Stimulated activated effector memory CD8-positive, alpha-beta T cell treated with anti-CD3 and anti-CD28 coated beads, Interleukin-12 subunit alpha, Interleukin-12 subunit beta, amount 100 ng/mL, for 72 hours (primary cell): ENCODE data around the gene FAM43B.

Source experiments
- ATAC-seq: fragments of 150-1000 bp; cut with Tn5 transposase; 2 replicates; pipeline ENCODE4 v1.10.0; 2021
- DNase-seq, 2 donors: peaks; one replicate each; pipeline ENCODE4 v3.0.0; 2021 to 2022; ENCODE audit warnings: low spot score in 2 of 2
- H3K27ac Mint-ChIP-seq: one replicate; pipeline ENCODE4 v1.8.0; 2022; ENCODE audit warnings: mild to moderate bottlenecking, mixed read lengths
- H3K36me3 Mint-ChIP-seq: one replicate; pipeline ENCODE4 v1.8.0; 2022; ENCODE audit warnings: mild to moderate bottlenecking, mixed read lengths
- H3K4me1 Mint-ChIP-seq: one replicate; pipeline ENCODE4 v1.8.0; 2022; ENCODE audit warnings: mixed read lengths
- H3K4me3 Mint-ChIP-seq: one replicate; pipeline ENCODE4 v1.8.0; 2022; ENCODE audit warnings: mild to moderate bottlenecking, mixed read lengths
- H3K9me3 Mint-ChIP-seq: one replicate; pipeline ENCODE4 v1.8.0; 2022; ENCODE audit warnings: mixed read lengths

The FAM43B gene

DNA sequence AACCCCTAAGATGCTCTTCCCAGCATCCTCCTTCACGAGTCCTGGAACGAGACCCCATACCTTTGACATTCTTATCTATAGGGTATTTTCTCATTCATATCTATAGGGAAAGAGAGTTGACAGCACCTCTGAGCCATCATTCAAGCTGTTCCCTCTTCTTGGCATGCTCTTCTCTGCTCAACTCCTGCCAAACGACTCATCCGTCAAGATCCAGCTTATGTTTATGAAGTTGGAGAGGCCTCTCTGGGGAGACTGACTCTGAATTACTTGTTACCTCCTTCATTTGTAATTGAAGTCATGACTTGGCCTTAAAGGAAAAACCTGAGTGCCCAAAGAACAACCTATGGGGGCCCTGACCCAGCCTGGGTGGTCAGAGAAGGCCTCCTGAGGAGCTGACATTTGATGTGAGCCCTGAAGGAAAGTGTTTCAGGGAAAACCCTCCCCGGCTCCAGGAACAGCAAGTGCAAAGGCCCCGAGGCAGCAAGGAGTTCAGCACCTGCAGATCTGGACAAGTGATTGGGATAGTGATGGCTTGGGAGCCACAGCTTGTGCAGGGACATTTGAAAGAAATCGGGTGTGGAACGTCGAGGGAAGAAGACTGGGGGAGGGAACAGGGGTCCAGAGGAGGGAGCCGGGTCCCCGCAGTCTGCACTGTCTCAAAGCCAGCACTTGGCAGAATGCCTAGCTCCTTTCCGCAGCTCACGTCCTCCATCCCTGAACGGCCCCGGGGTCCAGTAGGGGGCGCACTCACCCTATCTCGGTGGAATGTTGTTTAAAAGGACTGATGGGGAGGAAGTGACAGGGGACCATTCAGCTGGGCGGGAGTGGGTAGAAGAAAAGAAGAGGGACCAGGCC is 22.5 kb downstream of the FAM43B start:
- H3K27ac Mint-ChIP-seq = no peak overlapping the region
- no peaks in the 10 kb centered on the region for H3K36me3 Mint-ChIP-seq
- ATAC-seq (peak; percentile 85), DNase-seq (peak; percentile 40 to 66)
- no peaks in the 10 kb centered on the region for H3K4me1 Mint-ChIP-seq
- H3K4me3 Mint-ChIP-seq = no peak overlapping the region
- H3K9me3 Mint-ChIP-seq = no peaks in the 10 kb centered on the region

DNA sequence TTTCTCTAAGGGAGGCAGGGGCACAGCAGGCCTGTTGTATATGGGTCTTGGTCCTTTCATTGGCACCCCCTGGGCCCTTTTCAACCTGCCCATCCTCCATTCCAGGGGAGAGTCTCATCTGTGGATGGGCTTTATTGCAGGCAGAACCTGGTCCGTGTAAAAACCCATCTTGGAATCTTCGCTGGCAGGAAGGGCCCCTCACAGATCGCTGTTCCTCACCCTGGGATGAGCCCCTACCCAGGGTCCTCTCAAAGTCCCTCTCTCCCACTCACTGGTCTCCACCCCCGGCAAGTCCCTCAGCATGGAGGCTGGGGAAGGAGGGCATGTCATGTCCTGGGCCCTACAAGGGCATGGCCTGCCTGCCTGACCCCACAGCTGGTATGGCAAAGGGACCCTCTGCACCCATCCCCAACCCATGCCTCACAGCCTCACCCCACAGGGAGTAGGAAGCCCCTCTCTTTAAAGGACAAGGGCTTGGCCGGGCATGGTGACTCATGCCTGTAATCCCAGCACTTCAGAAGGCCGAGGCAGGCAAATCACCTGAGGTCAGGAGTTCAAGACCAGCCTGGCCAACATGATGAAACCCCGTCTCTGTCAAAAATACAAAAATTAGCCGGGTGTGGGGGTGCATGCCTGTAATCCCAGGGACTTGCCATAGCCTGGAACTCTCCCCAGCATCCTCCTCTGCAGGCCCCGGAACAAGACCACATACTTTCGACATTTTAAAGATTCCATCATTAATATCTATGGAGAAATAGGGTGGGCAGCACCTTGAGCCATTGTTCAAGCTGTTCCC is 23.4 kb downstream of the FAM43B start:
- Mint-ChIP-seq H3K27ac (no peak overlapping the region), H3K4me1 (no peaks in the 10 kb centered on the region), H3K9me3 (no peaks in the 10 kb centered on the region), H3K36me3 (no peaks in the 10 kb centered on the region), H3K4me3 (no peak overlapping the region)
- DNase-seq (no peak), ATAC-seq (no peak)

DNA sequence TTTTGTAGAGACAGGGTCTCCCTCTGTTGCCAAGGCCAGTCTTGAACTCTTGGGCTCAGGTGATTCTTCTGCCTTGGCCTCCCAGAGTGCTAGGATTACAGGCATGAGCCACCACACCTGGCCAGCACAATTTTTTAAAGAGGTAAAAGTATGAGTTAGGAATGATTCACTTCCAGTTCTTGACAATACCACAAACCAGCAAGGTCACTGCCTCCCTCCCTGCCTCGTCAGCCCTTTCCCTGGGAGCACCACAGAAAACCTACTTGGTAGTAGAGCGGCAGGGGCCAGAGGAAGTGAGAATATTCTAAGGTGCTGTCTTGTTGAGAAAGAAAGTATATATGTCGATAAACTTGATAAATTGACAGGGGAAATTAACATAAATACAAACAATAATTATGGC is 25.7 kb downstream of the FAM43B start:
- ATAC-seq (no peak), DNase-seq (no peak)
- Mint-ChIP-seq H3K27ac (no peak overlapping the region), H3K36me3 (no peaks in the 10 kb centered on the region), H3K9me3 (no peaks in the 10 kb centered on the region), H3K4me3 (no peak overlapping the region), H3K4me1 (no peaks in the 10 kb centered on the region)

DNA sequence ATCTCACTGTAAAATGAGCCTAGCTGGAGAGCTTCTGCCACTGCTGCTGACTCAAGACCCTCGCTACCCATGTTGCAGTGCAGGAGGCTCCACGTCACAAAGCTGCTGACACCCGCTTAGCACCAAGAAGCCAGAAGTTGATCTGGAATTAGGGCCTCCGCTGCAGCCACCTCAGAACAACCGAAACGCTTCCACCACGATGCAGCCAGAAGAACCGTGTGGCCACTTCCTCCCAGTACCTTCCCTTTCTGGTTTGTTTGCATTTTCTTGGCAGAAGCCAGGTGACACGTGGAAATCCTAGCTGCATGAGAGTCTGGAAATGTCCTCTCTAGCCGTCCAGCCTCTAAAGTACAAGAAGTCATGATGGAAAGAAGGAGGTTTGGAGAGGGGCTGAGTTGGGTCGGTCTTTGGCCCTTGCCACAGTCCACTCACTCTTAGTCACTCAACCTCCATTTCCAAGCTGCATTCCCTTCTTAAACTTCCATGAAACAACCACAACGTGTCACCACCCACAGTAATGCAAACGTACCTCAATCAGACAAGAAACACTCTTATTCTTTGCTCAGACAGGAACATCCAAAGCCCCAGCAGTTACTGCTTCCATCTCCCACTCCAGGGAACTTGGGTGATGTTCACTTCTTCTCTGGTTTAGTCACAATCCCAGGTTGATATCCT is 26.5 kb downstream of the FAM43B start:
- DNase-seq (no peak), ATAC-seq (no peak)
- Mint-ChIP-seq H3K36me3 (no peaks in the 10 kb centered on the region), H3K4me3 (no peak overlapping the region), H3K9me3 (no peaks in the 10 kb centered on the region), H3K4me1 (no peaks in the 10 kb centered on the region), H3K27ac (no peak overlapping the region)

DNA sequence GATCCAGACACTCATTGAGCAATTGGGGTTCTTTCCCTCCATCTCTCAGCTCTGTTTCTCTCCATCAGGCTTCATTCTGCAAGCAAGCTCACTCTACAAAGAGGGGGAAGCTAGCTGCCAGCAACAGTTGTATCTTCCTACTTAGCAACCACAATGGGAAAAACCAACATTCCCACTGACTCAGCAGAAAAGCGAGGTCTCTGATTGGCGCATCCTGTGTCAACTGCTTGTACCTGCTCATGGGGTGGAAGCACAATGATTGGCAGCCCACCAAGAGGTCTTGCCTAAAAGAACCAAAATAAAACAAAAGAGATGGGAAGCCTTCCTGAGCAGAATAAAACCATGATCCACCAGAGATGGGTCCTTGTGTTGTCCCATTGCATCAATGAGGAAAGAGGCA is 32.5 kb downstream of the FAM43B start:
- Mint-ChIP-seq H3K4me3 (no peak overlapping the region), H3K4me1 (peaks cover 15% of the 10 kb centered on the region), H3K9me3 (no peaks in the 10 kb centered on the region), H3K36me3 (no peaks in the 10 kb centered on the region), H3K27ac (no peak overlapping the region)
- ATAC-seq (no peak), DNase-seq (no peak)

DNA sequence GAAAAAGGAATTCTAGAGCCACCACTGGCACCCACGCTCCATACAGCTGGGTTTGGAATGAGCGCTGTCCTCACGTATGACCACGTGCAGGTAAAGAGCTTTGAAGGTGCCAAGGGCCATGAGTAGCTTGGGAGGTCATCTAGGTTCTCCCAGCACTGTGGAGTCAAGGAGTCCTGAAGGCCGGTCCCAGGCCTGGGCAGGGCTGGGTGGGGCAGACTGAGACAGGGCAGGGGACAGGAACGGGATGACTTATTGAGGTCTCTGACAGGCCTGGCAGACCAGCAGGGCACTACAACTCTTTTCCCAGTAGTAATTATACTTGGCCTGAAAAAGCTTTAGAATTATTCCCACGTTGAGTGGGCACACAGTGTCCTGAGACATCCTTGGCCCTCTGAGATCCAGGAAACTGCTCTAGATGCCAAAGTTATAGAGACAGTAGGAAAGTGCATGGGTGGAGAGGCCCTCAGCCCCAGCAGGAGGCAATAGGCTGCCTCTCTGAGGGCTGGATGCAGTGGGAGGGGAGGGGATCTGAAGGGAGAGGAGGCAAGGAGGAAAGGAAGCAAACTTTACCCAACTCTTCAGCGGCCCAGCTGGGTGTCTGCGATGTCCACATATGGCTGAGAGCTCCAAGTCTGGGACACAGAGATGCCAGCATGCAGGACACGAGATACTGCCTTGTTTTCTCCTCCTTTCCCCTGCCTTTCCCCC is 34.7 kb downstream of the FAM43B start:
- no peaks in the 10 kb centered on the region for H3K9me3 Mint-ChIP-seq
- no peak overlapping the region for H3K27ac Mint-ChIP-seq
- no peak overlapping the region for H3K4me3 Mint-ChIP-seq
- ATAC-seq = no peak
- H3K36me3 Mint-ChIP-seq = no peaks in the 10 kb centered on the region
- DNase-seq = no peak
- peaks cover 15% of the 10 kb centered on the region for H3K4me1 Mint-ChIP-seq

DNA sequence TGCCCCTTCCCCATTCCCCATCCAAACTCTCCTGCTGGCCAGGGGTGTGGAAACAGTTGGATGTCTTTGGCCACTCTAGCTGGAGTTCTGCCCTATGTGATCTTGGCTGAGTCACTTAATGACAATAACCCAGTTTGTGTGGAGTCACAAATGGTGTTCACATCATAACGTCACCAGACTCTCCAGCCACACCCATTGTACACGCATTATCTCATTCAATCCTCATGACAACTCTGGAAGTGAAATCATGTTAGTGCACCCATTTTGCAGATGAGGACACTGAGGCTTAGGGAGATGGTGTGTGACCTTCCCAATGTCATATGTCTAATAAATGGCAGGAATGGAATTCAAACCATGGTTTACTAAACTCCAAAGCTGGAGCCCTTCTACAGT is 35.3 kb downstream of the FAM43B start:
- Mint-ChIP-seq H3K9me3 (no peaks in the 10 kb centered on the region), H3K4me1 (peaks cover 15% of the 10 kb centered on the region), H3K27ac (no peak overlapping the region), H3K4me3 (no peak overlapping the region), H3K36me3 (no peaks in the 10 kb centered on the region)
- ATAC-seq (no peak), DNase-seq (no peak)

DNA sequence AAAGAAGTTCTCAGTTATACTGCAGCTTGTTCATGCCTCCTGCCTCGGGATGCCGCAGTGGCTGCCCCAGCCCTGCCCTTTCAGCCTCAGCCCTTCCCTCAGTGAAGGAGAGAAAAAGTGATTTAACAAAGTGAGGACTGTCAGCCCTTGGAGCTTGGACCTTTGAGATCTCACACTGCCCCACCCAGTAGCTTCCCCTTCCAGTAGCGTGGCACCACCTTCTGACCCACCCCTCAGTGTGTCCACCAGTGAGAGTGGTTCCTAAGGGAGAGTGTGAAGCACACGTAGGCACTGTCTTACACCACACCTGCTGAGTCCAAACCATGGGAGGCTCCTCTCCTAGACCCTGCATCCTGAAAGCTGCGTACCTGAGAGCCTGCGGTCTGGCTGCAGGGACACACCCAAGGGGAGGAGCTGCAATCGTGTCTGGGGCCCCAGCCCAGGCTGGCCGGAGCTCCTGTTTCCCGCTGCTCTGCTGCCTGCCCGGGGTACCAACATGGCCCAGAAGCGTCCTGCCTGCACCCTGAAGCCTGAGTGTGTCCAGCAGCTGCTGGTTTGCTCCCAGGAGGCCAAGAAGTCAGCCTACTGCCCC is 36.4 kb downstream of the FAM43B start, which contains the start of gene CDA:
Gene CDA, plus strand, starts transcription at position 464 of the 592 bp plus-strand sequence. Its CDS starts 33 bp downstream, at position 497.
- DNase-seq (no peak), ATAC-seq (peak; percentile 29)
- Mint-ChIP-seq H3K36me3 (no peaks in the 10 kb centered on the region), H3K4me3 (no peak within 1 kb of the TSS), H3K27ac (no peak within 1 kb of the TSS), H3K4me1 (peaks cover 15% of the 10 kb centered on the region), H3K9me3 (no peaks in the 10 kb centered on the region)

DNA sequence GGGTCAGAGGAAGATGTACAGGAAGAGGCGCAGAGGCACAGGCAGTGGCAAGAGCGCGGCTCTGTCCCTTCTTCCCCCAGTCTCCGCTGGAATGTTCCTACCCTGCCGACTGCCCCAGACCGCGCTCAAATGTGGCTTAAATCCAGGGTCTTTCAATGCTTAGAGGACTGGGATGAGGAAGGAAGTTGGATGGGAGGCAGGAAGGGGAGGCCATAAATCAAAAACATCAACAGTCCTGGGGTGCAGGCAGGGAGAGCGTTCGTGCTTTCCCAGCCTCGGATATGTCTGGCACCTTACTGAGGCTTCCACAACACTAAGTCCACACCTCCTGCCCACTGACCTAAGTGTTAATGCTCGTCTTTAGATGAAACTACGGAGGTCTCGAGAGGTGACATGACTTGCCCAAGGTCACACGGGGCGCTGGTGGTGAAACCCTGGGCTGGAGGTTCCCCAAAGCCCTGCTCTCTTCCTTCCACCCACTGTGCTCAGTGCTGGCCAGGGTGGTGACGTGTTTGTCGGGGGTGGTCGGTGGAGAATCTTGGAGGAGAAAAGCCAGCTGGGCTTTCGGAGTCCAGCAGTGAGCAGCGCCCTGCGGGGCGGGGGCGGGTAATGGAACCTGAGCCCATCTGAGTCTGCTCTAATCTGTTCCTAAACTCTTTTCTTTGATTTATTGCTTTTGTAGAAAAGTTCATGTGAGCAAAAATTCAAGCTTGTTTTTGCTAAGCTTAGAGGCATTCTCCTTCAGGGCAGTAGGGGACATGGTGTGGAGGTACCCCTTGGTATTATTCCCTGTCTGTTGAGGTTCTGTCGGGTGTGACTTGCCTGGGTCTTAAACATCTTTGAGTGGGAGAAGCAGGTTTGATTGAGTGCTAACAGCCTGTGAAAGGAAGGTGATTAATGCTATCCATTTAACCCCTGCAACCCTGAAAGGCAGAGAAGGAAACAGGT is 37.2 kb downstream of the FAM43B start:
- Mint-ChIP-seq H3K27ac (no peak overlapping the region), H3K9me3 (no peaks in the 10 kb centered on the region), H3K4me1 (peaks cover 15% of the 10 kb centered on the region), H3K4me3 (no peak overlapping the region), H3K36me3 (no peaks in the 10 kb centered on the region)
- no peak for DNase-seq
- peak; percentile 55 for ATAC-seq

DNA sequence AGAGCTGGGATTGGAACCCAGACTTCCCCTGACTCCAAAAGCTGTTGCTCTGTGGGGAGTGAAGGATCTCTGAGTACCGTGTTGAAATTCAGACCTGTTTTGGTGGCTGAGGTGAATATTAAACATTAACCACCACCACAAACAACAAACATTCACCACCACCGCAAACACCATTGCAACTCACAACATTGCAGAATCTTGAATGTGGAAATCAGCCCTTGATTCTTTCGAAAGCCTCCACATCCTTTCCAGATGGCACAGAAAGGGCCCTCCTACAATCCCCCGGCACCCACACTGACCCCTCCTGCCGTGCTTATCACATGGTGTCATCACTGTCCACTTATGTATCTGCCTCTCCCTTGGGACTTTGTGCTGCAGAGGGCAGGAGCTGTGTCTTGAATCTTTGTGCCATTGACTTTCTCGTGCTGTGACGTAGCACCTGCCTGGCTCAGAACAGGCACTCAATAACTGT is 38.0 kb downstream of the FAM43B start:
- Mint-ChIP-seq H3K36me3 (no peaks in the 10 kb centered on the region), H3K4me3 (no peak overlapping the region), H3K4me1 (peaks cover 15% of the 10 kb centered on the region), H3K9me3 (no peaks in the 10 kb centered on the region), H3K27ac (no peak overlapping the region)
- ATAC-seq = no peak
- no peak for DNase-seq

DNA sequence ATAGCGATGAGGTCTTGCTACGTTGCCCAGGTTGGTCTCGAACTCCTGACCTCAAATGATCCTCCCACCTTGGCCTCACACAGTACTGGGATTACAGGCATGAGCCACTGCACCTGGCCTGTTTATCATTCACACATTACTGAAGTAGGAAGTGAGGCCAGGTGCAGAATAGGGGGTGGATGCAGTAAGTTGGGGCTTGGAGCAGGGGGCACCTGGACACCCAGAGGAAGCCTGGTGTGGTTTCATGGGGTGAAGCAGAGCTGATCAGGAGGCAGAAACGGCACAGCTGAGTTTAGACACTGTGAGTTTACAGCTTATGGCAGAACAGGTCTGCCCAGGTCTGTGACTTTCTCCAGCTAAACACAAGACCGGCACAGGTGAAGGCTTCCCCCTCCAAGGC is 41.4 kb downstream of the FAM43B start:
- H3K9me3 Mint-ChIP-seq = no peaks in the 10 kb centered on the region
- peaks cover 11% of the 10 kb centered on the region for H3K4me1 Mint-ChIP-seq
- H3K4me3 Mint-ChIP-seq = no peak overlapping the region
- H3K36me3 Mint-ChIP-seq = no peaks in the 10 kb centered on the region
- no peak overlapping the region for H3K27ac Mint-ChIP-seq
- DNase-seq (no peak), ATAC-seq (no peak)

DNA sequence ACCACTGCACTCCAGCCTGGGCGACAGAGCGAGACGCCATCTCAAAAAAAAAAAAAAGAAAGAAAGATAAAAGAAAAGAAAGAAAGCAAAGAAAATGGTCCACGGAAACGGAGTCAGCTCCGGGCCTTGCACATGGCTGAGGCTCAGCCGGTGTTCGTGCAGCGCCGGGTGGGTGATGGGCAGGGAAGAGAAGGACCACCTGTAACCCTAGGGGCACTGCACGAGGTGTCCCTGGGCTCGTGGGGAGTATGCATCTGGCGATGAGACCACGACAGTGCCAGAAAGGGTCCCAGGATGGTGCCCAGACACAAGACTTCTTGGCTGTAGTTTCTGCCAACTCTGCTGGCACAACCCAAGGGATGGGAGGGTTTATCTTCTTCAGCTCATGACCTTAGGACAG is 42.4 kb downstream of the FAM43B start:
- Mint-ChIP-seq H3K36me3 (no peaks in the 10 kb centered on the region), H3K27ac (no peak overlapping the region), H3K4me1 (peaks cover 1% of the 10 kb centered on the region), H3K4me3 (no peak overlapping the region), H3K9me3 (no peaks in the 10 kb centered on the region)
- DNase-seq (no peak), ATAC-seq (no peak)

DNA sequence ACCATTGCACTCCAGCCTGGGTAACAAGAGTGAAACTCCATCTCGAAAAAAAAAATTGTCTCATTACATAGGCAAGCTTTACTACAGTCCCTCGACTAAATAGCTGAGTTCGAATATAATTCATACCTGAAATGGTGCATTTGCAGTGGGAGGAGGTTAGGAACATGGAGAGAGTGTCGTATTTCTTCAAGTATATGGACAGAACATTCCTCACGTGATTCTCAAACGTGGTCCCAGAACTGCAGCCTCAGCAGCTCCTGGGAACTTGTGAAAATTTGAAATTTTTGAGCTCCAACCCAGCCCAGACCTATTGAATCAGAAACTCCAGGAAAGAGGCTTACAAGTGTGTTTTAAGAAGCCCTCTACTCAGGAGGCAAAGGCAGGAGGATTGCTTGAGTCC is 43.7 kb downstream of the FAM43B start:
- DNase-seq = no peak
- H3K36me3 Mint-ChIP-seq = no peaks in the 10 kb centered on the region
- no peaks in the 10 kb centered on the region for H3K4me1 Mint-ChIP-seq
- no peak for ATAC-seq
- no peak overlapping the region for H3K4me3 Mint-ChIP-seq
- H3K9me3 Mint-ChIP-seq = no peaks in the 10 kb centered on the region
- no peak overlapping the region for H3K27ac Mint-ChIP-seq

DNA sequence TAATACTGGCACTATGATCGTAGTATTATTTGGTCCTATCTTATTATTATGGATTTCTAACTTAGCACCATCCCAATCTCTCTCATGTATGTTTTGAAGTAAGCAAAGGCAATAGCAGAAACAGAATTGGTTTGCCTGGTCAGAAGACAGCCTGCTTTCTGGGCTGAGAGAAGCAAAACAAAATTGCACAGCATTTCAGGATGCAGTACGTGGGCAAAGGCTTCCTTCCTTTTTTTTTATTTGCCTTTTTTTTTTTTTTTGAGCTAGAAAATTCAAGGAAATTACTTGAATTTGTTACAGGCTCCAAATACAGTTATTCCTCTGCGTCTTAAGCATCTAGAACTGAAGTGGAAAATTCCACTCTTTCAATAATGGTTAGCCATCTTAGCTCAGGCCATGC is 45.3 kb downstream of the FAM43B start:
- ATAC-seq = no peak
- Mint-ChIP-seq H3K4me1 (no peaks in the 10 kb centered on the region), H3K4me3 (no peak overlapping the region)

More for the DNA sequence above, 45.3 kb downstream of the FAM43B start:
- Mint-ChIP-seq H3K36me3 (no peaks in the 10 kb centered on the region), H3K27ac (no peak overlapping the region), H3K9me3 (no peaks in the 10 kb centered on the region)
- no peak for DNase-seq
